Activated CD4-positive, alpha-beta T cell treated with anti-CD3 and anti-CD28 coated beads for 1 hour (primary cell): ENCODE results near the gene THSD7B.
"Not testable (repeated sequence)": the region's sequence is repeated elsewhere in the genome, so short reads cannot be mapped to it uniquely, and the experiment has no call there.

Experiments used
- DNase-seq: peaks from one replicate; pipeline ENCODE4 v3.0.0-alpha.2; 2020

THSD7B gene

GRCh38 chr2:136765256-136766072 lies at the start of gene THSD7B:
TSS of gene THSD7B (plus strand) at chr2:136765545. CDS start at chr2:136882179, 116,634 bp downstream.
- no peak for DNase-seq

DNA sequence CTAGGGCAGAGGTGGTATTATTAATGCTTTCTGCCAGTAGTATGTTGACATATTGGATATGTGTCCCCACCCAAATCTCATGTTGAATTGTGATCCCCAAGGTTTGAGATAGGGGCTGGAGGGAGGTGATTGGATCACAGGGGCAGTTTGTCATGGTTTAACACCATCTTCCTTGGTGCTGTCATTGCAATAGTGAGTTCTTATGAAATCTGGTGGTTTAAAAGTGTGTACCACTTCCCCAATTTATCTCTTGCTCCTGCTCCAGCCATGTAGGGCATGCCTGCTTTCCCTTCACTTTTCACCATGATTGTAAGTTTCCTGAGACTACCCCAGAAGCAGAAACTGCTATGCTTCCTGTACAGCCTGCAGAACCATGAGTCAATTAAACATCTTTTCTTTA lies 47.1 kb upstream of the THSD7B start:
- DNase-seq: no peak

DNA sequence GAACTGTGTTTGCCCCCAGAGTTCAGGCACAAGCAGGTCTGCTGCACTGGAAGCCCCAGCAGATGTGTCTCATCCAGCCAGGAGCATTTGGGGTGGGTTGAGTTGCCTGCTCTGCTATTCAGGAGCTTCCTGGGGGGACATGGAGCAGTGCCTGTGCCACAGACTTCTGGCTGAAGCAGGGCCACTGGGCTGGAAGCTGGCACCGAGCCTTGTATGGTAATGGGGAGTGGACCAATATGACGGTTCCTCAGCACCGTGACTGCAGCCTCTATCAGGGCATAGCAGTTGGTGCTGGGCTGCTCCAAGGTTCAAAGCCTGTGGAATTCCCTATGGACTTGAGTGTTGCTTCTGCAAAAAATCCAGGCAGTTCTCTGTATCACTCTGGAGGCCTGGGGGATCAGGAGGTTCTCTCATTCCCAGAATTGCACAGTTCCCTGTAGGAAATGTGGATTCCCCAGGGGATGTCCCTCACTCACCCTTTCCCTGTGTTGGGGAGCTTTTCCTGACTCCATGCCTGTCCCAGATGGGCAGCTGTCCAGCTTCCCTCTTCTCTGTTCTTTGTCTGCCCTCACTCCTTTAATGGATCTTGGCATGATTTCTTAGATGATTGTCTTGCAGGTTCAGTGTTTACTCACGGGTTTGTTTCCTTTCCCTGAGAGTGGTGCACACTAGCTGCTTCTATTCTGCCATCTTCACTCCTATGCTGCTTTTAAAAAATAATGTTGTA lies 37.2 kb upstream of the THSD7B start:
- DNase-seq: no peak

GRCh38 chr2:136736236-136736635 lies 29.1 kb upstream of the THSD7B start:
- DNase-seq: no peak

DNA sequence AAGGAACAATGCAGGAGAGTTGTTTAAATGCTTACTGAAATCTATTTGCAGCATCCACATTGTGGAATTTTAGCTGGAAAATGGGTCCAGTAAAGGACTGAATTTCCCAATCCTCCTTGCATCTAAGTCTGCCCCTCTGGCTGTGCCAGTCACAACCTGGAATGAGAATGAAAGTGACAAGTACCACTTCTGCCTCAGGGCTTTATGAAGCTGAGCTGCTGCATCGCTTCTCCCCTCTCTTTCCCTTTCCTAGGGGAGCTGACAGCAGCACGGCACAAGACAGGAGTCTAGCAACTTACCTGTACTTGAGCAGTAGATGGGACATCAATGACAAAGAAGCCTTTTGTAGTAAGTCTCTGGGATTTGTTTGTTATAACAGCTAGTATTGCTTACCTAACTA lies 27.3 kb upstream of the THSD7B start:
- DNase-seq: no peak

DNA sequence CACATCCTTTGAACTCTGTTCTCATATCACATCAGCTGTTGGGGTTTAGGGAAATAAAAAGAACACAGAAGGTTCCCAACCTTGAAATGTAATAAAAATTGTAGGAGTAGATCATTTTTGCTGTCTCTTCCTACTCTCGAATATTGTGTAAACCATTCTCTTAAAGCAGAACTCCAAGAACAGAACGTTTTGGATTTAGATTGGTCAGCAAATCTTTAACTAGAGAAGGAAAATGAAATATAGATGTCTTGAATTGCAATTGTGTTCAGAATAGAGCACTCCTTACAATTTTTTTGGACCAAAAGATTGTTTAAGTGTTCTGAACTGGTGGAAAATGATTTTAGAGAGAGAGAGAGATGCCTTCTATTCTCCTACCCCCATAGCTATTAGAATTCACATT lies 23.9 kb upstream of the THSD7B start:
- no peak for DNase-seq

DNA sequence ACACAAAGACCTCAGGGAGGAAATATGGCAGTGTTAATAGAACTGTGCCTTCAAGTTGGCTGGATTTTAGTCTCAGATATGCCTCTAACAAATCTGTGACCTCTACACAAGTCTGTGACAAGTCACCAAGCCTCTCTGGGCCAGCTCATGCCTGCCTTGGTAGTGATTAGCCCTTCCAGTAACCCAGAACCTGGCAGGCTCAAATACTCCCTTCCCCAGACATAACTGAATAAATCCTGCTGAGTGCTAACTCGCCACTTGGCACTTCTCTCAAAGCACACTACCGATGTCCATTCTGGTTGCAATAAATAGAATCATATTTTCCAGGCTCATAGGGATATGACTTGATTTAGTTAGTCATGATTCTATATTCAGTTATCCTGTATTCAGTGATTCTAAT lies 15.3 kb upstream of the THSD7B start:
- DNase-seq: no peak

DNA sequence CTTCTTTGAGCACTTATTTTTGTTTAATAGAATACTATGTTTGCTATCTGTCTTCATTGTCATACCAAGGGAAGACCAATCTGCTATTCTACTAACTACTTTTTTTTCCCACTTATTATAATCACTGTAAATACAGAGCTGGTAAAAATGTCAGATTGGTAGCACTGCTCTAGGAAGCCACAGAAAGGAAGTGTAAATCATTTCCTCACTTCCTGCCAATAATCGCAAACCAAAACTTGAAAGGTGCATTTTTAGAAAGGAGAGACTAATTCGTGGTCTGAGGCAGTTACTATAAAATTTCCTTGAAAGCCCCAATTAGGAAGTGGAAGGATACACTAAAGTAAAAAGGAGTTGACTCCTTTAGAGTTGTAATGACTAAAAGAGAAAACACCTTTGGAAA lies 13.9 kb upstream of the THSD7B start:
- DNase-seq: no peak

GRCh38 chr2:136758504-136758903 lies 6.8 kb upstream of the THSD7B start:
- not testable (repeated sequence) for DNase-seq

DNA sequence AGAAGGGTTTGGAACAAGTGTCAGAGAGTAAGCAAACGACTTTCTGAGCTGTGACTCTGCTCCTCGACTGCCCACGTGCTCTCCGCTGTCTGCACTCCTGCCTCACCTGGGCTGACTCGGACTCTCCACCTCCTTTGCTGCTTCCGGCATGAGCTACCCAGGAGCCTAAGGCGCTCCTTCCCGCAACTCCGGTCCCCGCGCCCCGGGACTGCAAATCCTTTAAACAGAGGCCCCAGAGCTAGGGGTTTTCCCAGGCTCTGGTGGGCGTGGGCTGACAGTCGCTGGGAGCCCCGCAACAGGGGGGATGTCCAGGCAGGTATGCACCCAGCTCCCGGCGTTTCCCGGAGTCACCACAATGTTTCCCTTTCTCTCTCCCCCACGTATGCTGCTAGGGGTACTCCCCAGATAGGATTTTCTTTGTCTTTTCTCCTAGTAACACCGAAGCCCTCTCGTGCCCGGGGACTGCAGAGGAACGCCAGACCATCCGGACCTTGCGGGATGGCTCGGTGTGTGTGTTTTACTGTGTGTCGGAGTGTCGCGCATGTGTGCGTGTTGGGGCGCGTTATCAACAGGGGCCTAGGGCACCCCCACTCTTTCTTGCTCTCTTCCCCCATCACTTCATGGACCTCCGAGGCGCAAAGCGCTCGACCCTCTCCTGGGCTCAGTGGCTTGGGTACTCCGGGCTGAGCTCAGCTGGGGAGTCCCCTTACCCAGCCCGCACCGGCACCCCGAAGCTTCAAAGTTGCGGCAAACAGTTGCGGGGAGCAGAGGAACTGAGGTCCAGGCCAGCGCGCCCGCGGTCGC lies 691 bp upstream of the THSD7B start:
- DNase-seq: no peak

DNA sequence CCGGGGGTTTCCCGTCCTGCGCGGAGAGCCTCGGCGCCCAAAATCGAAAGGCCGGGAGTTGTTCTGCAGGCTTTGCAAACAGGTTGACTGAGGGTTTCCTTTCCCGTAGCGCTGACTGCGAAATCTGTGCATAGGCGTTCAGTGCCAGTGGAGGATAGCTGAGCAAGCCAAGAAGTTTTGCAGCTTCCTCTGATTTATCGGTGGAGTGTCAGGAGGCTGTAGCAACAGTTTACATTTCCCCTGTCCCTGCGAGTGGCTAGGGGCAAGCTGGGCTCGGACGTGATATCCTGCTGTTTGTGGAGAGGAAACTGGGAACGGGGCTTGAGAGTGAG lies 694 bp downstream of the THSD7B start:
- DNase-seq: no peak

- DNase-seq: no peak
These were observed 1.7 kb downstream of the THSD7B start for GRCh38 chr2:136767030-136767429.

- DNase-seq: no peak
These were observed 4.5 kb downstream of the THSD7B start for GRCh38 chr2:136769871-136770270.

DNA sequence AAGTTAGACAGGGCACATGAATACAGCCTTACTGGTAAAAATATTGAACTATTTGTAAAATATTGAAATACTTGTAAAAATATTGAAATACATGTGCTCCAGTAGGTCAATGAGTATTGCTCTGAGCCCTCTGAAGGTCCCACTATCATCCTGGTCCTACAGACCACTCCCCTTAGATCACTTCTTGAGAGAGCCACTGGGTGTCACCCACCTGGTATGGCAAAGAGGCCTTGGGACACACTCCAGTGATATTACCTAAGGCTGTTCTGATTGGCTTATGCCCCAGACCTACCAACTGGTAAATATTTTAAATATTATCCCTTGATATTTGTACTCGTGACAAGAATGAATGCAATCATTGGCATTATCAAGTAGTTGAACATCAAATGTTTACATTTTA lies 5.0 kb downstream of the THSD7B start:
- no peak for DNase-seq

- no peak for DNase-seq
These were observed 12.0 kb downstream of the THSD7B start for GRCh38 chr2:136777391-136777790.

DNA sequence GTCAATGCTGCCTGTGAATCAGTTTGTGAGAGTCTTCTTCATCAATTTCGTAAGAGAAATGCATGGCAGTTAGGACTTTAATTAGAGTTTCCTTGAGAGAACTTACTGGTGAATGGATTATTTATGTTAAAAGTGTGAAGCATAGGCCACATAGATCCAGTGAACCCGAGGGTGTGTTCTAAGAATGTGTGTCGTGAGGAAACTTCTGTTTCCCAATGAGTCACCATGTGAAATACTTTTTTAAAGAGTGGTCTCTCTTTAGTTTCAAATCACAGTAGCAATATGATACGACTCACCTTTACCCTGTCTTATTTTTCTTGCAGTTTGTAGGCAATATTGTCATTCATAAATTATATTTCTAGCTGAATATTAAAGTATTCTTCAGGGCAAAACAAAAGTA lies 18.5 kb downstream of the THSD7B start:
- no peak for DNase-seq

GRCh38 chr2:136785215-136785614 lies 19.9 kb downstream of the THSD7B start:
- DNase-seq: no peak

GRCh38 chr2:136787970-136788369 lies 22.6 kb downstream of the THSD7B start:
- DNase-seq: no peak

DNA sequence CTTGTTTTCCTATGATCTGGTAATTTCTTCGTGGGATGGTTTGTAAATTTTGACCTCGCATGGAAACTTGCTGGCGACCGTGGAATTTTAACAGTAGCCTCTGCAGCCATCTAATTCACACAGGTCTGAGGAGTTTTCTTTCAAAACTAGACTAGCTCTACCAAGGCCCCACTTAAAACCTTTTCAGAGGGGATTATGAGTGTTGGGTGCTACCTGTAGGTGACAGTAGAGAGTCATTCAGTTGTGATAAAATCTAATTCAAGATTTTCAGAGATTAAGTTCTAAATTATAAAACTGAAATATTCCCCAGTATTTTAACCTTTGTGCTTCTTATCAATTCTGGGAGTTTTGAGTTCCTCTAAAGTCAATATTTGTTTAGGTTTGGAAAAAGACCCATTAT lies 31.0 kb downstream of the THSD7B start:
- no peak for DNase-seq

DNA sequence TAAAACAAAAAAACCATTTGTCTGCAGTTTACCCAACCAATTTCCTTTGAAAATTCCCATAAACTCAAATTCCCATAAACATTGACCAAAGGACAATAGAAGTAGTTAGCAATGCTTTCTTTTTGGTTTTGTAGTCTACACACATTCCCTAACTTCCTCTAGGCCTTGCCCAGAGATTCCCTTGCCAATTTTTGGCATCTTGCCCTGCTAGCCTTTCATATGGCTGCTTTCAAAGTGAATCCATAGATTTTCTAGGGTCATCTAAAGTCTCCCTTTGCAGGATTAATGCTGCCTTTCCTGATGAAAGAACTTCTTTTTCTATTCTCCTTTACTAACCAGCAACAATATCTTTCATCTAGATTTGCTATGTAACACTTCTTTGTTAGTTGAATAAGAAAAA lies 33.4 kb downstream of the THSD7B start:
- no peak for DNase-seq

- no peak for DNase-seq
These were observed 36.3 kb downstream of the THSD7B start for GRCh38 chr2:136801661-136802060.

GRCh38 chr2:136809998-136810397 lies 44.7 kb downstream of the THSD7B start:
- no peak for DNase-seq

GRCh38 chr2:136818839-136819238 lies 53.5 kb downstream of the THSD7B start:
- DNase-seq: no peak

DNA sequence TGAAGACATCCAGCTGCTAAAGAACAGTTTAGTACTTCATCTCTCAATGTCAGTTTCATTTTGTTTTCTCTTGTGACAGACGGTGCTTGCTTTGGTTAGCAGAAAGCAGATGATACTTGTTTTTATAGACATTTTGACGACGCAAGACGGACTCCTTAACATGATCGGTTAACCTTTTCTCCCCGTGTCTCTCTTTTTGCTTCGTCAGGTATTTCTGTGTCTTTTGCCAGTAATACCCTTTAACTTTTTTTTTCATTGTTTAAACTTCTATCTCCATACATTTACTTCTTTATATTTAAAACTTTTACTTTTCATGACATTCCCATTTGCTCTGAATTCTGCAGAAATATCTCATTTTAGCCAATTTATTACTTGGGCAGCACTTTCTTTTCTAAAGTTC lies 57.9 kb downstream of the THSD7B start:
- DNase-seq: no peak
